ENCODE measurements around the gene COQ10A. TPM values are rescaled to one million over a fixed set of nuclear protein-coding genes. Genes with fewer than 3 reads are reported as not detected.
A peak's percentile ranks its signal among the peaks of the same experiment; 100 is the strongest.

Gene COQ10A
- total RNA-seq, 1 donor = 14.8 TPM

DNA sequence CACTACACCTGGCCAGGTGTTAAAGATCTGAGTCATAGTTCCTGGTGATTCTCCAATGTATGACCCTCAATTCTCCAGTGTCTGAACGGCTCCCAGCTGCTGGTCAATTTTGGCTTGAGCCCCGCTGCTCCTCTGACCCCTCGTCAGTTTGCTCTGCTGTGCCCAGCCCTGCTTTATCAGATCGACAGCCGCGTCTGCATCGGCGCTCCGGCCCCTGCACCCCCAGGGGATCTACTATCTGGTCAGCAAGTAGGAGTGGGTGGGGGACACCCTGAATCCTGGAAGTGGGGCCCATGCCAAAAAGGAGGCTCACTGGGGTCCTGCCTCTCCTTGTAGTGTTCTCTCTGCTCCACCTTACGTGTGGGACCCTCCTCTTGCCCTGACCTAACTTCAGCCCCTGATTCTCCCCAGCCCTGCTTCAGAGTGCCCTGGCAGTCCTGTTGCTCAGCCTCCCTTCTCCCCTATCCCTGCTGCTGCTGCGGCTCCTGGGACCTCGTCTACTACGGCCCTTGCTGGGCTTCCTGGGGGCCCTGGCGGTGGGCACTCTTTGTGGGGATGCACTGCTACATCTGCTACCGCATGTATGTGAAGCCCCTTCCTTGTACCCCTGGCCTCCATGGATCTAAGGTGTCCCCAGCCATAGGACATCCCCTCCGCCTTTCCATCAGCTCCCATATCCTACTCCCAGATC lies 31.9 kb upstream of the COQ10A start:
- Histone ChIP-seq H3K27me3 (ENCODE audit: insufficient read depth, low read length) (no peaks in the 10 kb centered on the region), H3K4me3 (ENCODE audit: low read length) (no peak overlapping the region), H3K4me1 (ENCODE audit: insufficient read depth, low read length) (no peaks in the 10 kb centered on the region), H3K9me3 (ENCODE audit: low read depth, low read length) (no peaks in the 10 kb centered on the region)

GRCh38 chr12:56236091-56236490 lies 30.7 kb upstream of the COQ10A start:
- Histone ChIP-seq H3K4me1 (ENCODE audit: insufficient read depth, low read length) (no peaks in the 10 kb centered on the region), H3K9me3 (ENCODE audit: low read depth, low read length) (no peaks in the 10 kb centered on the region), H3K4me3 (ENCODE audit: low read length) (no peak overlapping the region), H3K27me3 (ENCODE audit: insufficient read depth, low read length) (no peaks in the 10 kb centered on the region)

DNA sequence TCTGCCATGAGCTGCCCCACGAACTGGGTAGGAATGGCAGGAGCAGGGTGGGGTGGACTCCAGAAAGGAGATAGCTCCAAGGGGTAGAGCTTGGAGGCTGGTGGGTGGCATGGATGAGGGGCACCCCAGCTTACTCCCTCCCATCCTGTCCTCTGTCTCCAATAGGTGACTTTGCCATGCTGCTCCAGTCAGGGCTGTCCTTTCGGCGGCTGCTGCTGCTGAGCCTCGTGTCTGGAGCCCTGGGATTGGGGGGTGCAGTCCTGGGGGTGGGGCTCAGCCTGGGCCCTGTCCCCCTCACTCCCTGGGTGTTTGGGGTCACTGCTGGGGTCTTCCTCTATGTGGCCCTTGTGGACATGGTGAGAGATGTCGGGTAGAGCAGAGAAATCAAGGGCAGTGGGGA lies 29.8 kb upstream of the COQ10A start:
- no peaks in the 10 kb centered on the region for H3K9me3 ChIP-seq (ENCODE audit: low read depth, low read length)
- no peaks in the 10 kb centered on the region for H3K4me1 ChIP-seq (ENCODE audit: insufficient read depth, low read length)
- H3K27me3 ChIP-seq (ENCODE audit: insufficient read depth, low read length) = no peaks in the 10 kb centered on the region
- H3K4me3 ChIP-seq (ENCODE audit: low read length) = no peak overlapping the region

GRCh38 chr12:56237552-56237951 lies 29.2 kb upstream of the COQ10A start:
- Histone ChIP-seq H3K4me1 (ENCODE audit: insufficient read depth, low read length) (no peaks in the 10 kb centered on the region), H3K27me3 (ENCODE audit: insufficient read depth, low read length) (no peaks in the 10 kb centered on the region), H3K9me3 (ENCODE audit: low read depth, low read length) (no peaks in the 10 kb centered on the region), H3K4me3 (ENCODE audit: low read length) (no peak overlapping the region)

GRCh38 chr12:56241424-56242303 lies 25.1 kb upstream of the COQ10A start:
- Histone ChIP-seq H3K9me3 (ENCODE audit: low read depth, low read length) (no peaks in the 10 kb centered on the region), H3K4me1 (ENCODE audit: insufficient read depth, low read length) (no peaks in the 10 kb centered on the region), H3K27me3 (ENCODE audit: insufficient read depth, low read length) (no peaks in the 10 kb centered on the region), H3K4me3 (ENCODE audit: low read length) (no peak overlapping the region)

DNA sequence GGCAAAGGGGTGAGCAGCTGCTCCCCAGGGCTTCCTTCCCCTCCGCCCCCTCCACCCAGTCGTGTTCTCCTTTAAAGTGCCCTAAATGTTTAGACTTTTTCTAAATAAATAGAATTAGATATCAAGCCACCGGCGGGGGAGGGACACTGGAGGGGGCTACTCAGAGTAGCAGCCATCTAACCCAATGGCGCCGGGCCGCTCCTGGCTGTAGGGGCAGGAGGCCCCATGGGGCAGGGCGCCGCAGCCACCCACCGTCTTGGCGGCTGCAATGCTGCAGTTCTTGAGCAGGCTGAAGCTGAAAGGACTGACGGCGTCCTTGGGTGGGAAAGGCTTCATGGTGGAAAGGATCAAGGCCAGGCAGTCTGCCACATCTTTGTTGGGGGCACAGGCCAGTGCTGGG lies 23.8 kb upstream of the COQ10A start:
- no peaks in the 10 kb centered on the region for H3K4me1 ChIP-seq (ENCODE audit: insufficient read depth, low read length)
- no peaks in the 10 kb centered on the region for H3K27me3 ChIP-seq (ENCODE audit: insufficient read depth, low read length)
- no peaks in the 10 kb centered on the region for H3K9me3 ChIP-seq (ENCODE audit: low read depth, low read length)
- no peak overlapping the region for H3K4me3 ChIP-seq (ENCODE audit: low read length)

DNA sequence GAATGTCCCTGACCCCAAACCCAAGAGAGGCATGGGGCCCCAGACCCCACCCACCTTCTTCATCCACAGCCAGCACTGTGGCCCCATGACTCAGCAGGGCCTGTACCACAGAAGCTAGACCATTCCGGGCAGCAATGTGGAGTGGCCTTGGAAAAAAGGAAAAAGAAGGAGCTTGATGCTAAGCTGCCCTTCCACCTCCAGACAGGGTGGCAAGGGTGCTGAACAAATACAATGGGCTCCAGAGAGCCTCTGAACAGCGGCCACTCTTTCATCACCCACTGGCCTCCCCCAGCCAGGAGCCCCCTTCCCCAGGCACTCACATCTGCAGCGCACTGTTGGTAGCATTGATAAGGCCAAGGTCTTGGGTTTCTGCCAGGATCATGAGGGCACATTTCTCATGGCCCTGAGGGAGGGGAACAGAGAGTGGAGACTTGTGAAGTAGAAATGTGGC lies 23.0 kb upstream of the COQ10A start:
- H3K4me3 ChIP-seq (ENCODE audit: low read length) = no peak overlapping the region
- no peaks in the 10 kb centered on the region for H3K27me3 ChIP-seq (ENCODE audit: insufficient read depth, low read length)
- H3K4me1 ChIP-seq (ENCODE audit: insufficient read depth, low read length) = no peaks in the 10 kb centered on the region
- no peaks in the 10 kb centered on the region for H3K9me3 ChIP-seq (ENCODE audit: low read depth, low read length)

DNA sequence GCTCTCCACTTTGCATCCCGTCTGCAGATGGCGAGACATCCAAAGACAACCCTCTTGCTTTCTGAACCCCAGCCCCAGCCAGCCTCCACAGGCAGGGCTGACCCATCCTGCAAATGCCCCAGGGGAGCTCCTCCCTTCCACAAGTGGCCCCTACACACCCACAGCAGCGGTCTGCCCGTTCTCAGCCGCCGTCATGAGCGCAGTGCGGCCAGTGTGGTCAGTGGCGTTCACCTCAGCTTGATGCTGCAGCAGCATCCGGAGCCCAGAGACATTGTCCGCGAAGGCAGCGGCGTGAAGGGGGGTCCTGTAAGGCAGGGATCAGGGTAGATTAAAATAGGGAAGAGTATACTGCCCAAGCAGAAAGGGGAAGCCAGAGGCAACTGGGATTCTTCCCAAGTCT lies 22.2 kb upstream of the COQ10A start:
- no peaks in the 10 kb centered on the region for H3K9me3 ChIP-seq (ENCODE audit: low read depth, low read length)
- H3K4me1 ChIP-seq (ENCODE audit: insufficient read depth, low read length) = no peaks in the 10 kb centered on the region
- H3K27me3 ChIP-seq (ENCODE audit: insufficient read depth, low read length) = no peaks in the 10 kb centered on the region
- H3K4me3 ChIP-seq (ENCODE audit: low read length) = no peak overlapping the region

- no peaks in the 10 kb centered on the region for H3K9me3 ChIP-seq (ENCODE audit: low read depth, low read length)
- no peak overlapping the region for H3K4me3 ChIP-seq (ENCODE audit: low read length)
- H3K4me1 ChIP-seq (ENCODE audit: insufficient read depth, low read length) = no peaks in the 10 kb centered on the region
These were observed 18.8 kb upstream of the COQ10A start for GRCh38 chr12:56247923-56248322.

DNA sequence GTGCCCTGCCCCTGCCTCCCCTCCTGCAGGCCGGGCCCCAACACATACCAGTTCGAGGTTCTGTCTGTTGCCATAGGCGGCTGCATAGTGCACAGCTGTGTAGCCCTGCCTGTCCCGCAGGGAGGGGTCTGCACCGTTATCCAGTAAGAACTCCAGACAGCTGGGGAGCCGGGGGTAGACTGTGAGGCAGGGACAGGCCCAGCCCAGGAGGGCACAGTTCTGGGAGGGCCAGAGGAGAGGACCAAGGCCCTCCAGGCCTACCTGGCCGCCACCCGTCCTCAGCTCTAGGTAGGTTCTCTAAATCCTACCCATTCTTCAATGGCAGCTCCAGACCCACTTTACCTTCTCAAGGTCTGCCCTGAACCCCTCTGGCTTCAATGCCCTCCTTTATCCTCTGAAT lies 18.0 kb upstream of the COQ10A start:
- no peaks in the 10 kb centered on the region for H3K27me3 ChIP-seq (ENCODE audit: insufficient read depth, low read length)
- no peaks in the 10 kb centered on the region for H3K4me1 ChIP-seq (ENCODE audit: insufficient read depth, low read length)
- H3K4me3 ChIP-seq (ENCODE audit: low read length) = no peak overlapping the region
- no peaks in the 10 kb centered on the region for H3K9me3 ChIP-seq (ENCODE audit: low read depth, low read length)

More at GRCh38 chr12:56247923-56248322, 18.8 kb upstream of the COQ10A start:
- H3K27me3 ChIP-seq (ENCODE audit: insufficient read depth, low read length) = no peaks in the 10 kb centered on the region

- Histone ChIP-seq H3K27me3 (ENCODE audit: insufficient read depth, low read length) (no peaks in the 10 kb centered on the region), H3K9me3 (ENCODE audit: low read depth, low read length) (no peaks in the 10 kb centered on the region), H3K4me3 (ENCODE audit: low read length) (no peak overlapping the region), H3K4me1 (ENCODE audit: insufficient read depth, low read length) (peaks cover 16% of the 10 kb centered on the region)
These were observed 14.1 kb upstream of the COQ10A start for GRCh38 chr12:56252649-56253048.

GRCh38 chr12:56253091-56253490 lies 13.7 kb upstream of the COQ10A start:
- peaks cover 17% of the 10 kb centered on the region for H3K4me1 ChIP-seq (ENCODE audit: insufficient read depth, low read length)
- H3K9me3 ChIP-seq (ENCODE audit: low read depth, low read length) = no peaks in the 10 kb centered on the region
- no peak overlapping the region for H3K4me3 ChIP-seq (ENCODE audit: low read length)
- H3K27me3 ChIP-seq (ENCODE audit: insufficient read depth, low read length) = no peaks in the 10 kb centered on the region

GRCh38 chr12:56255671-56256070 lies 11.1 kb upstream of the COQ10A start:
- Histone ChIP-seq H3K27me3 (ENCODE audit: insufficient read depth, low read length) (no peaks in the 10 kb centered on the region), H3K4me1 (ENCODE audit: insufficient read depth, low read length) (peaks cover 27% of the 10 kb centered on the region), H3K9me3 (ENCODE audit: low read depth, low read length) (no peaks in the 10 kb centered on the region), H3K4me3 (ENCODE audit: low read length) (no peak overlapping the region)

GRCh38 chr12:56256326-56256960 lies 10.3 kb upstream of the COQ10A start:
- H3K9me3 ChIP-seq (ENCODE audit: low read depth, low read length) = no peaks in the 10 kb centered on the region
- no peak overlapping the region for H3K4me3 ChIP-seq (ENCODE audit: low read length)
- peaks cover 27% of the 10 kb centered on the region for H3K4me1 ChIP-seq (ENCODE audit: insufficient read depth, low read length)
- H3K27me3 ChIP-seq (ENCODE audit: insufficient read depth, low read length) = no peaks in the 10 kb centered on the region

DNA sequence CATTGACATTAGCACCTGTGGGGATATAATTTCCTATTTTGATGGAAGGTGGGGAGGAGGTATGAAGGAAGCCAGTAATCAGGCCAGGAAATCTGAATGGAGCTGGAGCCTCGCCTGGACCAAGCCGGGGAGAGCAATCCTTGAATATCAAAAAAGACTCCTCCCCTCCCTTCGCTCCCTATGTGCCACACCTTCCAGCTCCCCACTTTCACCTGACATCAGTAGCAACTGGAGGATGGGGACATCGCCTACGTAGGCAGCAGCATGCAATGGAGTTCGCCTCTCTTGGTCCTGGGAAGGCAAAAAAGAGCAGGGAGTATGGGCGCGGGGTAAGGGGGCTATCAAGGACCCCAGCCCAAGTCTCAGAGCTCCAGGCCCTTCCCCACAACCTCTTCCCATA lies 9.7 kb upstream of the COQ10A start:
- Histone ChIP-seq H3K9me3 (ENCODE audit: low read depth, low read length) (no peaks in the 10 kb centered on the region), H3K27me3 (ENCODE audit: insufficient read depth, low read length) (no peaks in the 10 kb centered on the region), H3K4me1 (ENCODE audit: insufficient read depth, low read length) (peaks cover 27% of the 10 kb centered on the region), H3K4me3 (ENCODE audit: low read length) (peak overlapping the region; percentile 66)

Data from mononuclear cell (primary cell).